ENCODE data around the gene TAF11L5. TPM values are rescaled to one million over a fixed set of nuclear protein-coding genes. Genes with fewer than 3 reads are reported as not detected.
"Not testable (repeated sequence)": the region's sequence is repeated elsewhere in the genome, so short reads cannot be mapped to it uniquely, and the experiment has no call there.

Gene TAF11L5
- not detected for polyA plus RNA-seq
- long read RNA-seq, donor 1: 0 reads
- long read RNA-seq, donor 2: 0 reads
- long read RNA-seq, donor 3: 0 reads
- long read RNA-seq, donor 4: 0 reads
- long read RNA-seq, donor 5: 0 reads
- long read RNA-seq, donor 6: 0 reads
- long read RNA-seq, donor 7: 0 reads
- long read RNA-seq, donor 8: 0 reads
- long read RNA-seq, donor 9: 0 reads
- long read RNA-seq, donor 10: 0 reads
- long read RNA-seq, donor 11: 0 reads

DNA sequence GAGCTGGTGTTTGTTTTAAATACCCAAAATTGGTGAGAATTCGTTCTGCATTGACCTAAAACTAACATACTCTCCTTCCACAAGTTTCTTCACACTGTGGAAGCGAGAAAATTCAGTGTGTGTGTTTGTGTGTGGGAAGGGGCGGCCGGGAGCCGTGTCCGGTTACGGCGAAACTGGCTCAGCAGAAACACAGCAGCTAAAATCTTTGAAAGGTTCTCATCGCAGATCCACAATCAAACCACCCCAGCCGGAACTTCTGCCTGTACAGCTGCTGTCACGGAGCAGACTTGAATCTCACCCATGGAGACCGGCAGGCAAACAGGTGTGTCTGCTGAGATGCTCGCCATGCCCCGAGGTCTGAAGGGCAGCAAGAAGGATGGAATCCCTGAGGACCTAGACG lies at the start of gene TAF11L5:
TAF11L5 (plus strand) TSS at position 301 of the 400 bp plus-strand sequence.
- H3K27ac ChIP-seq (ENCODE audit: low read length); H3K9me3 ChIP-seq (ENCODE audit: control insufficient read depth, low read depth, low read length); DNase-seq; H3K4me3 ChIP-seq (ENCODE audit: low read length); H3K36me3 ChIP-seq (ENCODE audit: control insufficient read depth, insufficient read depth, low read length); H3K27me3 ChIP-seq (ENCODE audit: control insufficient read depth, insufficient read depth, low read length); H3K4me1 ChIP-seq (ENCODE audit: control insufficient read depth, insufficient read depth, low read length): not testable (repeated sequence)
- WGBS (ENCODE audit: insufficient coverage, low lambda C conversion rate): no CpG with 5 or more reads among the region's 15 CpGs

GRCh38 chr5:17477043-17477442 lies 48.0 kb upstream of the TAF11L5 start:
- H3K4me1 ChIP-seq (ENCODE audit: control insufficient read depth, insufficient read depth, low read length): no peaks in the 10 kb centered on the region
- DNase-seq: no peak
- no peak overlapping the region for H3K27ac ChIP-seq (ENCODE audit: low read length)
- H3K4me3 ChIP-seq (ENCODE audit: low read length): no peak overlapping the region
- WGBS (ENCODE audit: insufficient coverage, low lambda C conversion rate): 100% methylated on average over 1 of the region's 3 CpGs
- no peaks in the 10 kb centered on the region for H3K27me3 ChIP-seq (ENCODE audit: control insufficient read depth, insufficient read depth, low read length)
- no peaks in the 10 kb centered on the region for H3K36me3 ChIP-seq (ENCODE audit: control insufficient read depth, insufficient read depth, low read length)
- no peaks in the 10 kb centered on the region for H3K9me3 ChIP-seq (ENCODE audit: control insufficient read depth, low read depth, low read length)

DNA sequence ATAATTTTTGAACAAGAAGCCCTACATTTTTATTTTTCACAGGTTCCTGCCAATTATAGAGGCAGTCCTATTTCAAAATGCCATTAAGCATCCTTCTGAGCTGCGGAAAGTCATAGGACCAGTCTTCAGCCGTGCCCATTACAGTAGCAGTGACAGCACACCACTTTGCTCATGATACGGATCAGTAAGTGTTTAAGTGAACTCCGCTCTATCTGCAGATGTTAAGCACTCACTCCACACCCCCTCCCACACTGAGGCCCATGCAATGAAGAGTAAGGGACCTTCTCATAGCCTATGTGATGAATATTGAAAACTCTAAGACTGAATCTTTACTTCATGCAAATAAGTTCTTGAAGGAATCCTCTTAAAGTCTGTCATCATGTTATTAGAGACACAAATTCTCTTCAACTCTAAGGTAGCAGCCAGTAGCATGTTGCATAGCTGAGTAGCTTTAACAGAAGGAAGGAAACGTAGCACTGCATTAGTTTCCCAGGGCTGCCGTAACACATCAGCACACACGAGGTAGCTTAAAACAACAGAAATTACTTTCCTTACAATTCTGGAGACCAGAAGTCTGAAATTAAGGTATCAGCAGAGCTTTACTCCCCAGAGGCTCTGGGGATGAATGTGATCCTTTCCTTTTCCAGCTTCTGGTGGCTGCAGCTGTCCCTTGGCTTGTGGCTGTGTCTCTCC lies 47.3 kb upstream of the TAF11L5 start:
- H3K4me3 ChIP-seq (ENCODE audit: low read length): no peak overlapping the region
- no CpG with 5 or more reads among the region's 7 CpGs for whole genome bisulfite sequencing (ENCODE audit: insufficient coverage, low lambda C conversion rate)
- H3K36me3 ChIP-seq (ENCODE audit: control insufficient read depth, insufficient read depth, low read length): no peaks in the 10 kb centered on the region
- H3K4me1 ChIP-seq (ENCODE audit: control insufficient read depth, insufficient read depth, low read length): no peaks in the 10 kb centered on the region
- H3K27ac ChIP-seq (ENCODE audit: low read length): no peak overlapping the region
- no peaks in the 10 kb centered on the region for H3K27me3 ChIP-seq (ENCODE audit: control insufficient read depth, insufficient read depth, low read length)
- H3K9me3 ChIP-seq (ENCODE audit: control insufficient read depth, low read depth, low read length): no peaks in the 10 kb centered on the region
- DNase-seq: no peak

DNA sequence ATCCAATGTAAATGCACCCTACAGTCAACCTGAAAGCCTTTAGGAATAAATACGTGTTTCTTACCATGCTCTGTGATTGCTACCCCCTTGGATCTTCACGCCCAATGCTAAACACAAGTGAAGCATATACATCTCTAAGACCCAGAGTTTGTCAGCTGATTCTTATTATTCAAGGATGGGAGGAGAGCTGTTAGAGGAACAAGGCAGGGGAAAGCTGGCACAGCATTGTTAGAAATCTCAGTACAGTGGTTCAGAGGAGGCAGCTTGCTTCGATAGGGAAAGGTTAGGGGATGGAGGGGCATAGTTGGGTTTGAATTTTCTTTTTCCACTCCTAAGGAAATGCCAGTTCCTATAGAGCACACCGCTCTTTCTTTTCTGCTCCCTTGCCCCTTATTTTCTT lies 43.7 kb upstream of the TAF11L5 start:
- WGBS (ENCODE audit: insufficient coverage, low lambda C conversion rate): 100% methylated on average over 1 of the region's 4 CpGs
- Histone ChIP-seq H3K27ac (ENCODE audit: low read length) (no peak overlapping the region), H3K36me3 (ENCODE audit: control insufficient read depth, insufficient read depth, low read length) (no peaks in the 10 kb centered on the region), H3K9me3 (ENCODE audit: control insufficient read depth, low read depth, low read length) (no peaks in the 10 kb centered on the region), H3K27me3 (ENCODE audit: control insufficient read depth, insufficient read depth, low read length) (no peaks in the 10 kb centered on the region), H3K4me3 (ENCODE audit: low read length) (no peak overlapping the region), H3K4me1 (ENCODE audit: control insufficient read depth, insufficient read depth, low read length) (no peaks in the 10 kb centered on the region)
- DNase-seq: no peak

DNA sequence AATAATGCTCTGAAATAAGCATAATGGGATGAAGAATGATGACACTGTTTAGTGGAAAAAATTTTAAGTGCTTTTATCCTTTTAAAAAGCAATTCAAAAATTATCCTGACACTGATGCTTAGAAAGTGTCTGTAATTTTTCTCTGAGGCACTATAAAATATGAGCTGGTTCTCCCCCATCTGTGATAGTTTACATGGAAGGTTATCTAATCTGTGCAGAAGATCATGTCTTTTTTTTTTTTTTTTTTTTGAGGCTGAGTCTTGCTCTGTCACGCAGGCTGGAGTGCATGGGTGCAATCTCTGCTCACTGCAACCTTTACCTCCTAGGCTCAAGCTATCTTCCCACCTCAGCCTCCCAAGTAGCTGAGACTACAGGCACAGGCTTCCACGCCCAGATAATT lies 42.2 kb upstream of the TAF11L5 start:
- Histone ChIP-seq H3K27ac (ENCODE audit: low read length) (no peak overlapping the region), H3K36me3 (ENCODE audit: control insufficient read depth, insufficient read depth, low read length) (no peaks in the 10 kb centered on the region), H3K27me3 (ENCODE audit: control insufficient read depth, insufficient read depth, low read length) (no peaks in the 10 kb centered on the region), H3K4me1 (ENCODE audit: control insufficient read depth, insufficient read depth, low read length) (no peaks in the 10 kb centered on the region), H3K4me3 (ENCODE audit: low read length) (no peak overlapping the region), H3K9me3 (ENCODE audit: control insufficient read depth, low read depth, low read length) (no peaks in the 10 kb centered on the region)
- no CpG with 5 or more reads among the region's 2 CpGs for WGBS (ENCODE audit: insufficient coverage, low lambda C conversion rate)
- DNase-seq: no peak

- H3K36me3 ChIP-seq (ENCODE audit: control insufficient read depth, insufficient read depth, low read length); H3K9me3 ChIP-seq (ENCODE audit: control insufficient read depth, low read depth, low read length); H3K4me3 ChIP-seq (ENCODE audit: low read length); DNase-seq; H3K27me3 ChIP-seq (ENCODE audit: control insufficient read depth, insufficient read depth, low read length); H3K27ac ChIP-seq (ENCODE audit: low read length); H3K4me1 ChIP-seq (ENCODE audit: control insufficient read depth, insufficient read depth, low read length): not testable (repeated sequence)
- no CpG with 5 or more reads among the region's 10 CpGs for WGBS (ENCODE audit: insufficient coverage, low lambda C conversion rate)
These were observed 38.4 kb upstream of the TAF11L5 start for GRCh38 chr5:17486464-17487173.

GRCh38 chr5:17487174-17487512 lies 37.9 kb upstream of the TAF11L5 start:
- WGBS (ENCODE audit: insufficient coverage, low lambda C conversion rate): no CpG with 5 or more reads among the region's 1 CpG
- Histone ChIP-seq H3K9me3 (ENCODE audit: control insufficient read depth, low read depth, low read length) (peaks cover 7% of the 10 kb centered on the region), H3K36me3 (ENCODE audit: control insufficient read depth, insufficient read depth, low read length) (no peaks in the 10 kb centered on the region), H3K4me3 (ENCODE audit: low read length) (no peak overlapping the region), H3K27ac (ENCODE audit: low read length) (no peak overlapping the region), H3K27me3 (ENCODE audit: control insufficient read depth, insufficient read depth, low read length) (no peaks in the 10 kb centered on the region), H3K4me1 (ENCODE audit: control insufficient read depth, insufficient read depth, low read length) (no peaks in the 10 kb centered on the region)
- DNase-seq: no peak

GRCh38 chr5:17491257-17491656 lies 33.8 kb upstream of the TAF11L5 start:
- WGBS (ENCODE audit: insufficient coverage, low lambda C conversion rate): 100% methylated on average over 1 of the region's 23 CpGs
- not testable (repeated sequence) for H3K36me3 ChIP-seq (ENCODE audit: control insufficient read depth, insufficient read depth, low read length); H3K27me3 ChIP-seq (ENCODE audit: control insufficient read depth, insufficient read depth, low read length); H3K4me1 ChIP-seq (ENCODE audit: control insufficient read depth, insufficient read depth, low read length); H3K4me3 ChIP-seq (ENCODE audit: low read length); DNase-seq; H3K9me3 ChIP-seq (ENCODE audit: control insufficient read depth, low read depth, low read length); H3K27ac ChIP-seq (ENCODE audit: low read length)

GRCh38 chr5:17492770-17493169 lies 32.3 kb upstream of the TAF11L5 start:
- no peaks in the 10 kb centered on the region for H3K27me3 ChIP-seq (ENCODE audit: control insufficient read depth, insufficient read depth, low read length)
- WGBS (ENCODE audit: insufficient coverage, low lambda C conversion rate): 96% methylated on average over 3 of the region's 3 CpGs
- H3K27ac ChIP-seq (ENCODE audit: low read length): no peak overlapping the region
- H3K36me3 ChIP-seq (ENCODE audit: control insufficient read depth, insufficient read depth, low read length): no peaks in the 10 kb centered on the region
- no peak for DNase-seq
- no peaks in the 10 kb centered on the region for H3K4me1 ChIP-seq (ENCODE audit: control insufficient read depth, insufficient read depth, low read length)
- H3K4me3 ChIP-seq (ENCODE audit: low read length): no peak overlapping the region
- H3K9me3 ChIP-seq (ENCODE audit: control insufficient read depth, low read depth, low read length): peaks cover 7% of the 10 kb centered on the region

- peaks cover 3% of the 10 kb centered on the region for H3K9me3 ChIP-seq (ENCODE audit: control insufficient read depth, low read depth, low read length)
- H3K4me1 ChIP-seq (ENCODE audit: control insufficient read depth, insufficient read depth, low read length): no peaks in the 10 kb centered on the region
- no CpG with 5 or more reads among the region's 4 CpGs for WGBS (ENCODE audit: insufficient coverage, low lambda C conversion rate)
- no peak overlapping the region for H3K27ac ChIP-seq (ENCODE audit: low read length)
- H3K36me3 ChIP-seq (ENCODE audit: control insufficient read depth, insufficient read depth, low read length): no peaks in the 10 kb centered on the region
- no peak for DNase-seq
- H3K4me3 ChIP-seq (ENCODE audit: low read length): no peak overlapping the region
- H3K27me3 ChIP-seq (ENCODE audit: control insufficient read depth, insufficient read depth, low read length): no peaks in the 10 kb centered on the region
These were observed 27.6 kb upstream of the TAF11L5 start for GRCh38 chr5:17497446-17497845.

Data from large intestine (tissue), 12 donors.